SW 1271 (cell line): ENCODE results near the gene SNX19.
A peak's percentile ranks its signal among the peaks of the same experiment; 100 is the strongest.
"Not testable (repeated sequence)": the region's sequence is repeated elsewhere in the genome, so short reads cannot be mapped to it uniquely, and the experiment has no call there.

ENCODE experiments used
- DNase-seq, 2 experiments: peaks; one replicate each; lab custom pipeline; 2025; lab: John Stamatoyannopoulos, UW

Gene SNX19

GRCh38 chr11:130872102-130872501 lies 44.2 kb downstream of the SNX19 start:
- no peak for DNase-seq

GRCh38 chr11:130871616-130872015 lies 44.7 kb downstream of the SNX19 start:
- DNase-seq = no peak

- DNase-seq = no peak
These were observed 47.4 kb downstream of the SNX19 start for GRCh38 chr11:130868721-130869390.

GRCh38 chr11:130868086-130868710 lies 48.1 kb downstream of the SNX19 start:
- DNase-seq = no peak

GRCh38 chr11:130866831-130867230 lies 49.4 kb downstream of the SNX19 start:
- no peak for DNase-seq

GRCh38 chr11:130865774-130866114 lies 50.5 kb downstream of the SNX19 start:
- no peak for DNase-seq

- no peak for DNase-seq
These were observed 51.0 kb downstream of the SNX19 start for GRCh38 chr11:130865091-130865773.

- peak; percentile 62 to 66 for DNase-seq
These were observed 54.1 kb downstream of the SNX19 start for GRCh38 chr11:130861902-130862860.

- no peak for DNase-seq
These were observed 55.0 kb downstream of the SNX19 start for GRCh38 chr11:130861283-130861682.

- DNase-seq = no peak
These were observed 56.4 kb downstream of the SNX19 start for GRCh38 chr11:130859886-130860285.

GRCh38 chr11:130858215-130858614 lies 58.1 kb downstream of the SNX19 start:
- no peak for DNase-seq

GRCh38 chr11:130855707-130856106 lies 60.6 kb downstream of the SNX19 start:
- not testable (repeated sequence) for DNase-seq

- no peak for DNase-seq
These were observed 61.8 kb downstream of the SNX19 start for GRCh38 chr11:130854483-130854882.

GRCh38 chr11:130852589-130852988 lies 63.7 kb downstream of the SNX19 start:
- no peak for DNase-seq

- no peak for DNase-seq
These were observed 65.9 kb downstream of the SNX19 start for GRCh38 chr11:130850185-130850944.

- no peak for DNase-seq
These were observed 67.1 kb downstream of the SNX19 start for GRCh38 chr11:130849215-130849568.

- no peak for DNase-seq
These were observed 67.7 kb downstream of the SNX19 start for GRCh38 chr11:130848361-130849214.

- peak; percentile 43 to 86 for DNase-seq
These were observed 68.8 kb downstream of the SNX19 start for GRCh38 chr11:130847517-130847916.

- DNase-seq = no peak
These were observed 69.7 kb downstream of the SNX19 start for GRCh38 chr11:130846606-130847005.

- no peak for DNase-seq
These were observed 74.3 kb downstream of the SNX19 start for GRCh38 chr11:130842001-130842400.

- DNase-seq = no peak
These were observed 75.6 kb downstream of the SNX19 start for GRCh38 chr11:130840679-130841078.
